WERI-Rb-1 (cell line): ENCODE measurements around the gene DCST1.
"Not testable (repeated sequence)": the region's sequence is repeated elsewhere in the genome, so short reads cannot be mapped to it uniquely, and the experiment has no call there.

ENCODE experiments used
- DNase-seq: peaks from one replicate; pipeline ENCODE4 v3.0.0-alpha.2; 2020
- H3K27ac ChIP-seq: fragments of 250-450 bp; sonication (Bioruptor Pico); 2 replicates; pipeline ENCODE4 v1.5.1; 2020; ENCODE audit warnings: mild to moderate bottlenecking, moderate library complexity
- H3K27me3 ChIP-seq: fragments of 250-450 bp; sonication (Bioruptor Pico); 2 replicates; pipeline ENCODE4 v1.5.1; 2021; ENCODE audit warnings: mild to moderate bottlenecking, low read depth, moderate library complexity; ENCODE audit not compliant: insufficient read depth, severe bottlenecking
- H3K36me3 ChIP-seq: fragments of 250-450 bp; sonication (Bioruptor Pico); 2 replicates; pipeline ENCODE4 v1.5.1; 2020; ENCODE audit warnings: mild to moderate bottlenecking, moderate library complexity
- H3K4me3 ChIP-seq: 2 replicates; pipeline ENCODE4 v1.5.1; 2011; ENCODE audit warnings: low read depth, mild to moderate bottlenecking, control low read depth, low read length
- H3K9me3 ChIP-seq: fragments of 250-450 bp; sonication (Bioruptor Pico); 2 replicates; pipeline ENCODE4 v1.5.1; 2021; ENCODE audit warnings: mild to moderate bottlenecking, moderate library complexity; ENCODE audit not compliant: severe bottlenecking
- TF ChIP-seq, protein P1 (sequence below): IDR thresholded peaks from 2 replicates; pipeline ENCODE4 v1.5.1; 2011; ENCODE audit warnings: low read depth, mild to moderate bottlenecking, control low read depth, inconsistent platforms, low read length

The DCST1 gene, protein sequence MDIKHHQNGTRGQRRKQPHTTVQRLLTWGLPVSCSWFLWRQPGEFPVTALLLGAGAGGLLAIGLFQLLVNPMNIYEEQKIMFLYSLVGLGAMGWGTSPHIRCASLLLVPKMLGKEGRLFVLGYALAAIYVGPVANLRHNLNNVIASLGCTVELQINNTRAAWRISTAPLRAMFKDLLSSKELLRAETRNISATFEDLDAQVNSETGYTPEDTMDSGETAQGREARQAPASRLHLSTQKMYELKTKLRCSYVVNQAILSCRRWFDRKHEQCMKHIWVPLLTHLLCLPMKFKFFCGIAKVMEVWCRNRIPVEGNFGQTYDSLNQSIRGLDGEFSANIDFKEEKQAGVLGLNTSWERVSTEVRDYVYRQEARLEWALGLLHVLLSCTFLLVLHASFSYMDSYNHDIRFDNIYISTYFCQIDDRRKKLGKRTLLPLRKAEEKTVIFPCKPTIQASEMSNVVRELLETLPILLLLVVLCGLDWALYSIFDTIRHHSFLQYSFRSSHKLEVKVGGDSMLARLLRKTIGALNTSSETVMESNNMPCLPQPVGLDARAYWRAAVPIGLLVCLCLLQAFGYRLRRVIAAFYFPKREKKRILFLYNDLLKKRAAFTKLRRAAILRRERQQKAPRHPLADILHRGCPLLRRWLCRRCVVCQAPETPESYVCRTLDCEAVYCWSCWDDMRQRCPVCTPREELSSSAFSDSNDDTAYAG

DNA sequence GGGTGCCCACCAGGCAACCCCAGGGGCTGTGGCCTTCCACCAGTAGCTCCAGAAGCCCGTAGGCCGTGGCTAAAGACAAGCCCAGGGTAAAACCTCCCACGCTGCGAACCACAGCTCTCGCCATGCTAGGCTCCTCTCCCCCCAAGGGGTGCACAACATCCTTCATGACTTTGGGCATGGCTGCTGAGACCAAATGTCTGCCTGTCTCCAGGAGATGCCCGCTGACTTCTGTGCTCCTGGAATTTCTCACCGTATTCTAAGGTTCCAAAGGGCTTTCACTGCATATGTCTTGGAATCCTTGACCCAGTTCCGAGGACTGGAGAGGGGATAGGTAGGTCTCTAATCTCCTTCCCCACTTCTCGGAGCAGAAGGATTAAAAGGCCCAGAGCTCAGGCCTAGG lies at the start of gene DCST1, which contains the start of gene DCST2:
Gene DCST1, plus strand, starts transcription at position 301 of the 400 bp plus-strand sequence. CDS start 213 bp downstream, outside the sequence.
Gene DCST2, minus strand, starts transcription at position 258 of the 400 bp plus-strand sequence. Its CDS starts 80 bp downstream, at position 178.
- Histone ChIP-seq H3K36me3 (no peaks in the 10 kb centered on the region), H3K27me3 (no peaks in the 10 kb centered on the region), H3K4me3 (no peak within 1 kb of the TSS), H3K9me3 (no peaks in the 10 kb centered on the region), H3K27ac (no peak within 1 kb of the TSS)
- peak; percentile 58 for DNase-seq
- TF ChIP-seq, protein P1, sequence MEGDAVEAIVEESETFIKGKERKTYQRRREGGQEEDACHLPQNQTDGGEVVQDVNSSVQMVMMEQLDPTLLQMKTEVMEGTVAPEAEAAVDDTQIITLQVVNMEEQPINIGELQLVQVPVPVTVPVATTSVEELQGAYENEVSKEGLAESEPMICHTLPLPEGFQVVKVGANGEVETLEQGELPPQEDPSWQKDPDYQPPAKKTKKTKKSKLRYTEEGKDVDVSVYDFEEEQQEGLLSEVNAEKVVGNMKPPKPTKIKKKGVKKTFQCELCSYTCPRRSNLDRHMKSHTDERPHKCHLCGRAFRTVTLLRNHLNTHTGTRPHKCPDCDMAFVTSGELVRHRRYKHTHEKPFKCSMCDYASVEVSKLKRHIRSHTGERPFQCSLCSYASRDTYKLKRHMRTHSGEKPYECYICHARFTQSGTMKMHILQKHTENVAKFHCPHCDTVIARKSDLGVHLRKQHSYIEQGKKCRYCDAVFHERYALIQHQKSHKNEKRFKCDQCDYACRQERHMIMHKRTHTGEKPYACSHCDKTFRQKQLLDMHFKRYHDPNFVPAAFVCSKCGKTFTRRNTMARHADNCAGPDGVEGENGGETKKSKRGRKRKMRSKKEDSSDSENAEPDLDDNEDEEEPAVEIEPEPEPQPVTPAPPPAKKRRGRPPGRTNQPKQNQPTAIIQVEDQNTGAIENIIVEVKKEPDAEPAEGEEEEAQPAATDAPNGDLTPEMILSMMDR, result no peak

DNA sequence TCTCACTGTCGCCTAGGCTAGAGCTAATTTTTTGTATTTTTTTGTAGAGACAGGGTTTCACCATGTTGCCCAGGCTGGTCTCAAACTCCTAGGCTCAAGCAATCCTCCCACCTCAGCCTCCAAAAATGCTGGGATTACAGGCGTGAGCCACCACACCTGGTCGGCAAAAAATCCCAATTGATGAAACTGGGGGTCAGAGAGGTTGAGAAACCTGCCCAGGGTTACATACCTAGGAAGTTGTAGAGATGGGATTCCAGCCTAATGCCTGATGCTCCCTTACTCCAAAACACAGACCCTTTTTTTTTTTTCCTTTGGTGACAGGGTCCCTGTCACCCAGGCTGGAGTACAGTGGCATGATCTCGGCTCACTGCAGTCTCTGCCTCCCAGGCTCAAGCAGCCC lies 46.9 kb upstream of the DCST1 start:
- peaks cover 58% of the 10 kb centered on the region for H3K36me3 ChIP-seq
- not testable (repeated sequence) for H3K4me3 ChIP-seq, H3K9me3 ChIP-seq, DNase-seq, H3K27ac ChIP-seq, H3K27me3 ChIP-seq

DNA sequence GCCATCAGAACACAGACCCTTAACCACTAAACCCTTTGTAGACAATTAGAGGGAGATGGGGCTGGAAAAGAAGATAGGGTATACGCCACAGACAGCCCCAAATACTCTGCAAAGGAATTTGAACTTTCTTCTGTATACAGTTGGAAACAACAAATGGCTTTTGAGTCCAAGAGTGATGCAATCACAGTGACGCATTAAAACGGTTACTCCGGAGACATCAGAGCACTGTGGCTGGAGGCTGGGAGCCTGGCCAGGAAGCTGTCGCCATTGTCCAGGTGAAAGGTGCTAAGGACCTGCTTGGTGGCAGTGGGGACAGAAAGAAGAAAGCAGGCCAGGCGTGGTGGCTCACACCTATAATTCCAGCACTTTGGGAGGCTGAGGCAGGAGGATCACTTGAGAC lies 46.3 kb upstream of the DCST1 start:
- TF ChIP-seq, protein P1, result no peak
- no peak overlapping the region for H3K27ac ChIP-seq
- H3K9me3 ChIP-seq, result no peaks in the 10 kb centered on the region
- peaks cover 56% of the 10 kb centered on the region for H3K36me3 ChIP-seq
- no peak overlapping the region for H3K4me3 ChIP-seq
- no peaks in the 10 kb centered on the region for H3K27me3 ChIP-seq
- DNase-seq, result no peak

DNA sequence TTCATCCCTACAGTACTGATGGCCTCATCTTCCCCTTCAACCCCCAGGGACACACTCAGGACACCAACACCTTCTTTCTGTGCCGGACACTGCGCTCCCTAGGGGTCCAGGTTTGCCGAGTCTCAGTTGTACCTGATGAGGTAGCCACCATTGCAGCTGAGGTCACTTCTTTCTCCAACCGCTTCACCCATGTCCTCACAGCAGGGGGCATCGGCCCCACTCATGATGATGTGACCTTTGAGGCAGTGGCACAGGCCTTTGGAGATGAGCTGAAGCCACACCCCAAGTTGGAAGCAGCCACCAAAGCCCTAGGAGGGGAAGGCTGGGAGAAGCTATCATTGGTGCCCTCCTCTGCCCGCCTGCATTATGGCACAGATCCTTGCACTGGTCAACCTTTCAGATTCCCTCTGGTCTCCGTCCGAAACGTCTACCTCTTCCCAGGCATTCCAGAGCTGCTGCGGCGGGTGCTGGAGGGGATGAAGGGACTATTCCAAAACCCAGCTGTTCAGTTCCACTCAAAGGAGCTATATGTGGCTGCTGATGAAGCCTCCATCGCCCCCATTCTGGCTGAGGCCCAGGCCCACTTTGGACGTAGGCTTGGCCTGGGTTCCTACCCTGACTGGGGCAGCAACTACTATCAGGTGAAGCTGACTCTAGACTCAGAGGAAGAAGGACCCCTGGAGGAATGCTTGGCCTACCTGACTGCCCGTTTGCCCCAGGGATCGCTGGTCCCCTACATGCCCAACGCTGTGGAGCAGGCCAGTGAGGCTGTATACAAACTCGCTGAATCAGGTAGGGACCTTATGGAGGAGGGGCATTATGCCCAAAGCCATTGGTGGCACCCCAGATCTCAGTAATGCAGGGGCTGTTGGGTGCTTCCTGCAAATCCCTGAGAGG lies 45.3 kb upstream of the DCST1 start:
- Histone ChIP-seq H3K36me3 (peaks cover 59% of the 10 kb centered on the region), H3K27ac (peak overlapping the region; percentile 2; the same call in 1 of the 2 replicates), H3K9me3 (no peaks in the 10 kb centered on the region), H3K27me3 (no peaks in the 10 kb centered on the region), H3K4me3 (no peak overlapping the region)
- TF ChIP-seq, protein P1, result peak; percentile 68
- DNase-seq, result peak; percentile 65

DNA sequence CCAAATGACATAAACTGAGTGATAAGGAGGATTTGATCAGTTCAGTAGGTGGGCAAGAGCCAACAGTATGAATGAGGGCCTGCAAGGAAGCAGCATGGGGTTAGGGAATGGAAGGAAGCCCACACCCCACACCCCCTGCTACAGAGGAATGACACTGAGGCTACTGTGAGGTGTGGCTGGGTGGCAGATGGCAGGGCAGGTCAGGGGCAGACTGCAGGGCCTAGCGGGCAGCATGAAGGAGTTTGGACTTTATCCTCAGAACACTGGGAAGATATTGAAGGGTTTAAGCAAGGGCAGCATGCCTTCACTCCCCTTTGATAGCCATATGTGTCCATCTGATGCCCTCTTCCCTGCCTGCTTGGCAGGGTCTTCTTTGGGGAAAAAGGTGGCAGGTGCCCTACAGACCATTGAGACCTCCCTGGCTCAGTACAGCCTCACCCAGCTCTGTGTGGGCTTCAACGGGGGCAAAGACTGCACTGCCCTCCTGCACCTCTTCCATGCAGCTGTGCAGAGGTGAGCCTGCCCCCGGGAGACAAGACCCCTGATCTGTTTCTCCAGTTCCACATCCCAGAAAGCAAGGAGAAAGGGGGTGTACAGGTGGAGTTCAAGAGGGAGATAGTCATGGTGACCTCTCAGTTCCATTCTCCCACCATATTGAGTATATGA lies 44.3 kb upstream of the DCST1 start:
- Histone ChIP-seq H3K36me3 (peaks cover 59% of the 10 kb centered on the region), H3K27me3 (no peaks in the 10 kb centered on the region), H3K27ac (0 out of 2 replicates have a peak overlapping the region, but pooled peaks have one; percentile 2), H3K4me3 (no peak overlapping the region), H3K9me3 (no peaks in the 10 kb centered on the region)
- peak; percentile 35 for DNase-seq
- TF ChIP-seq, protein P1, result no peak
